ENCODE measurements around the gene DHH. TPM values are rescaled to one million over a fixed set of nuclear protein-coding genes. Genes with fewer than 3 reads are reported as not detected.

Gene DHH
- polyA plus RNA-seq, 1 of the 3 experiments (the other 2 are of a cell fraction) = 0.13 TPM

DNA sequence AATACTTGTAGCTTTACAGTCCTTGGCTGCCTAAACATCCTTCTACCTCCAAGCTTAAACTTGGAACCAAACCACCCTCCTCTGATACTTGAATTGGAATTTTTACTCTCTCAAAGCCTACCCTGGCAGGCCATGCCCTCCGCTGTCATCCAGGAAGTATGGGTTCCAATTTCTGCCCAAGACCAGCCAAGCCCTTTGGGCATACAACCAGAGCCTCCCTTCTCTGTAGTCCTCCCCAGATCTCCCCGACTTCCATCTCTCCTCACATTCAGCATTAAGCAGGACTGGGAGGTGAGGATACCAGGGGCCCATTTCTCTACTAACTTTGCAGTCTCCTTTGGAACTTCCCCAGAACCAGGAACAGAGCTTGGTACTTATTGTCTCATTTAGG, 369 bp upstream of the DHH start:
- H3F3A ChIP-seq (replicated peaks; ENCODE audit: insufficient read depth) = no peaks in the 10 kb centered on the region
- H3K4me1 ChIP-seq (ENCODE audit: control insufficient read depth in 1 of 2, insufficient read depth in 2 of 2, low read depth in 1 of 2, low read length in 1 of 2) = peaks cover 0 to 22% of the 10 kb centered on the region in 2 experiments; a peak in 1 of 4 replicates
- no peak for TF ChIP-seq SMC3 (IDR thresholded peaks at IDR 0.05; ENCODE audit: low read depth, low read length)
- TF ChIP-seq, protein P1, sequence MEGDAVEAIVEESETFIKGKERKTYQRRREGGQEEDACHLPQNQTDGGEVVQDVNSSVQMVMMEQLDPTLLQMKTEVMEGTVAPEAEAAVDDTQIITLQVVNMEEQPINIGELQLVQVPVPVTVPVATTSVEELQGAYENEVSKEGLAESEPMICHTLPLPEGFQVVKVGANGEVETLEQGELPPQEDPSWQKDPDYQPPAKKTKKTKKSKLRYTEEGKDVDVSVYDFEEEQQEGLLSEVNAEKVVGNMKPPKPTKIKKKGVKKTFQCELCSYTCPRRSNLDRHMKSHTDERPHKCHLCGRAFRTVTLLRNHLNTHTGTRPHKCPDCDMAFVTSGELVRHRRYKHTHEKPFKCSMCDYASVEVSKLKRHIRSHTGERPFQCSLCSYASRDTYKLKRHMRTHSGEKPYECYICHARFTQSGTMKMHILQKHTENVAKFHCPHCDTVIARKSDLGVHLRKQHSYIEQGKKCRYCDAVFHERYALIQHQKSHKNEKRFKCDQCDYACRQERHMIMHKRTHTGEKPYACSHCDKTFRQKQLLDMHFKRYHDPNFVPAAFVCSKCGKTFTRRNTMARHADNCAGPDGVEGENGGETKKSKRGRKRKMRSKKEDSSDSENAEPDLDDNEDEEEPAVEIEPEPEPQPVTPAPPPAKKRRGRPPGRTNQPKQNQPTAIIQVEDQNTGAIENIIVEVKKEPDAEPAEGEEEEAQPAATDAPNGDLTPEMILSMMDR (IDR thresholded peaks at IDR 0.05) = no peak
- TF ChIP-seq SIN3A (IDR thresholded peaks at IDR 0.05; ENCODE audit: borderline replicate concordance, low read depth, low read length) = no peak
- TF ChIP-seq ELF1 (IDR thresholded peaks at IDR 0.05) = no peak
- TF ChIP-seq NFIC (IDR thresholded peaks at IDR 0.05; ENCODE audit: borderline replicate concordance) = no peak
- no peak for TF ChIP-seq RAD21 (IDR thresholded peaks at IDR 0.05; ENCODE audit: low read length)
- TF ChIP-seq, protein P2, sequence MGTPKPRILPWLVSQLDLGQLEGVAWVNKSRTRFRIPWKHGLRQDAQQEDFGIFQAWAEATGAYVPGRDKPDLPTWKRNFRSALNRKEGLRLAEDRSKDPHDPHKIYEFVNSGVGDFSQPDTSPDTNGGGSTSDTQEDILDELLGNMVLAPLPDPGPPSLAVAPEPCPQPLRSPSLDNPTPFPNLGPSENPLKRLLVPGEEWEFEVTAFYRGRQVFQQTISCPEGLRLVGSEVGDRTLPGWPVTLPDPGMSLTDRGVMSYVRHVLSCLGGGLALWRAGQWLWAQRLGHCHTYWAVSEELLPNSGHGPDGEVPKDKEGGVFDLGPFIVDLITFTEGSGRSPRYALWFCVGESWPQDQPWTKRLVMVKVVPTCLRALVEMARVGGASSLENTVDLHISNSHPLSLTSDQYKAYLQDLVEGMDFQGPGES (IDR thresholded peaks at IDR 0.05; ENCODE audit: low read depth, low read length) = no peak
- no peak for TF ChIP-seq EP300 (IDR thresholded peaks at IDR 0.05; ENCODE audit: borderline replicate concordance in 1 of 2, low read depth in 1 of 2, low read length in 1 of 2)
- no peak for TF ChIP-seq RXRA (IDR thresholded peaks at IDR 0.05; ENCODE audit: borderline replicate concordance, low read depth)
- TF ChIP-seq, protein P3, sequence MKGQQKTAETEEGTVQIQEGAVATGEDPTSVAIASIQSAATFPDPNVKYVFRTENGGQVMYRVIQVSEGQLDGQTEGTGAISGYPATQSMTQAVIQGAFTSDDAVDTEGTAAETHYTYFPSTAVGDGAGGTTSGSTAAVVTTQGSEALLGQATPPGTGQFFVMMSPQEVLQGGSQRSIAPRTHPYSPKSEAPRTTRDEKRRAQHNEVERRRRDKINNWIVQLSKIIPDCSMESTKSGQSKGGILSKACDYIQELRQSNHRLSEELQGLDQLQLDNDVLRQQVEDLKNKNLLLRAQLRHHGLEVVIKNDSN (IDR thresholded peaks at IDR 0.05; ENCODE audit: borderline replicate concordance, low read depth) = no peak
- TF ChIP-seq, protein P4, sequence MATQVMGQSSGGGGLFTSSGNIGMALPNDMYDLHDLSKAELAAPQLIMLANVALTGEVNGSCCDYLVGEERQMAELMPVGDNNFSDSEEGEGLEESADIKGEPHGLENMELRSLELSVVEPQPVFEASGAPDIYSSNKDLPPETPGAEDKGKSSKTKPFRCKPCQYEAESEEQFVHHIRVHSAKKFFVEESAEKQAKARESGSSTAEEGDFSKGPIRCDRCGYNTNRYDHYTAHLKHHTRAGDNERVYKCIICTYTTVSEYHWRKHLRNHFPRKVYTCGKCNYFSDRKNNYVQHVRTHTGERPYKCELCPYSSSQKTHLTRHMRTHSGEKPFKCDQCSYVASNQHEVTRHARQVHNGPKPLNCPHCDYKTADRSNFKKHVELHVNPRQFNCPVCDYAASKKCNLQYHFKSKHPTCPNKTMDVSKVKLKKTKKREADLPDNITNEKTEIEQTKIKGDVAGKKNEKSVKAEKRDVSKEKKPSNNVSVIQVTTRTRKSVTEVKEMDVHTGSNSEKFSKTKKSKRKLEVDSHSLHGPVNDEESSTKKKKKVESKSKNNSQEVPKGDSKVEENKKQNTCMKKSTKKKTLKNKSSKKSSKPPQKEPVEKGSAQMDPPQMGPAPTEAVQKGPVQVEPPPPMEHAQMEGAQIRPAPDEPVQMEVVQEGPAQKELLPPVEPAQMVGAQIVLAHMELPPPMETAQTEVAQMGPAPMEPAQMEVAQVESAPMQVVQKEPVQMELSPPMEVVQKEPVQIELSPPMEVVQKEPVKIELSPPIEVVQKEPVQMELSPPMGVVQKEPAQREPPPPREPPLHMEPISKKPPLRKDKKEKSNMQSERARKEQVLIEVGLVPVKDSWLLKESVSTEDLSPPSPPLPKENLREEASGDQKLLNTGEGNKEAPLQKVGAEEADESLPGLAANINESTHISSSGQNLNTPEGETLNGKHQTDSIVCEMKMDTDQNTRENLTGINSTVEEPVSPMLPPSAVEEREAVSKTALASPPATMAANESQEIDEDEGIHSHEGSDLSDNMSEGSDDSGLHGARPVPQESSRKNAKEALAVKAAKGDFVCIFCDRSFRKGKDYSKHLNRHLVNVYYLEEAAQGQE (IDR thresholded peaks at IDR 0.05; ENCODE audit: low read depth, low read length) = no peak
- no peak for TF ChIP-seq NRF1 (IDR thresholded peaks at IDR 0.05; ENCODE audit: low read depth, low read length)
- TF ChIP-seq, protein P5, sequence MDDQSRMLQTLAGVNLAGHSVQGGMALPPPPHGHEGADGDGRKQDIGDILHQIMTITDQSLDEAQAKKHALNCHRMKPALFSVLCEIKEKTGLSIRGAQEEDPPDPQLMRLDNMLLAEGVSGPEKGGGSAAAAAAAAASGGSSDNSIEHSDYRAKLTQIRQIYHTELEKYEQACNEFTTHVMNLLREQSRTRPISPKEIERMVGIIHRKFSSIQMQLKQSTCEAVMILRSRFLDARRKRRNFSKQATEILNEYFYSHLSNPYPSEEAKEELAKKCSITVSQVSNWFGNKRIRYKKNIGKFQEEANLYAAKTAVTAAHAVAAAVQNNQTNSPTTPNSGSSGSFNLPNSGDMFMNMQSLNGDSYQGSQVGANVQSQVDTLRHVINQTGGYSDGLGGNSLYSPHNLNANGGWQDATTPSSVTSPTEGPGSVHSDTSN (IDR thresholded peaks at IDR 0.05) = no peak
- TF ChIP-seq, protein P6, sequence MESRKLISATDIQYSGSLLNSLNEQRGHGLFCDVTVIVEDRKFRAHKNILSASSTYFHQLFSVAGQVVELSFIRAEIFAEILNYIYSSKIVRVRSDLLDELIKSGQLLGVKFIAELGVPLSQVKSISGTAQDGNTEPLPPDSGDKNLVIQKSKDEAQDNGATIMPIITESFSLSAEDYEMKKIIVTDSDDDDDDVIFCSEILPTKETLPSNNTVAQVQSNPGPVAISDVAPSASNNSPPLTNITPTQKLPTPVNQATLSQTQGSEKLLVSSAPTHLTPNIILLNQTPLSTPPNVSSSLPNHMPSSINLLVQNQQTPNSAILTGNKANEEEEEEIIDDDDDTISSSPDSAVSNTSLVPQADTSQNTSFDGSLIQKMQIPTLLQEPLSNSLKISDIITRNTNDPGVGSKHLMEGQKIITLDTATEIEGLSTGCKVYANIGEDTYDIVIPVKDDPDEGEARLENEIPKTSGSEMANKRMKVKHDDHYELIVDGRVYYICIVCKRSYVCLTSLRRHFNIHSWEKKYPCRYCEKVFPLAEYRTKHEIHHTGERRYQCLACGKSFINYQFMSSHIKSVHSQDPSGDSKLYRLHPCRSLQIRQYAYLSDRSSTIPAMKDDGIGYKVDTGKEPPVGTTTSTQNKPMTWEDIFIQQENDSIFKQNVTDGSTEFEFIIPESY (IDR thresholded peaks at IDR 0.05; ENCODE audit: borderline replicate concordance, low read depth) = no peak
- TF ChIP-seq TCF12 (IDR thresholded peaks at IDR 0.05) = no peak
- TF ChIP-seq TEAD4 (IDR thresholded peaks at IDR 0.05; ENCODE audit: borderline replicate concordance, insufficient read depth) = no peak
- TF ChIP-seq YY1 (IDR thresholded peaks at IDR 0.05; ENCODE audit: low read depth) = no peak
- H3K4me3 ChIP-seq (ENCODE audit: low read depth in 2 of 2, low read length in 1 of 2) = no peak overlapping the region
- DNase-seq = no peak
- H2AFZ ChIP-seq (ENCODE audit: low read depth) = no peak overlapping the region
- no peak overlapping the region for H3K27ac ChIP-seq (ENCODE audit: low read depth in 2 of 2, low read length in 1 of 2)
- POLR2A ChIA-PET = interaction anchor here (0.9 to 2.6 kb wide), 5 partner anchors 10 to 36 kb away, joined by 4 to 10 read pairs (median 8); partner anchors contain the start of genes RHEBL1 and TUBA1B
- H4K20me1 ChIP-seq (ENCODE audit: insufficient read depth) = no peaks in the 10 kb centered on the region
- no peaks in the 10 kb centered on the region for H3K79me2 ChIP-seq (ENCODE audit: insufficient read depth)
- peaks cover 12% of the 10 kb centered on the region; the same call in 1 of the 2 replicates for H3K27me3 ChIP-seq (ENCODE audit: insufficient read depth)
- WGBS (ENCODE audit: low lambda C conversion rate) = 60% methylated on average over 2 of the region's 2 CpGs
- H3K9ac ChIP-seq = no peak overlapping the region
- no peaks in the 10 kb centered on the region for H3K9me3 ChIP-seq
- peaks cover 11 to 12% of the 10 kb centered on the region in 2 experiments for H3K36me3 ChIP-seq (replicated peaks in 1 of 2; ENCODE audit: control insufficient read depth in 1 of 2, insufficient read depth in 2 of 2, low read length in 1 of 2)
- H3K9me2 ChIP-seq = no peaks in the 10 kb centered on the region
- CTCF ChIA-PET = interaction anchor here (0.6 to 25.0 kb wide), 7 partner anchors 11 to 417 kb away, joined by 3 to 315 read pairs (median 114); partner anchors contain the start of genes KMT2D, LMBR1L, RHEBL1 and TUBA1B
- peak overlapping the region; percentile 69; the same call in 1 of the 2 replicates for H3K4me2 ChIP-seq

Measured in SK-N-SH (cell line).